ENCODE data around the gene POLE. TPM values are rescaled to one million over a fixed set of nuclear protein-coding genes. Genes with fewer than 3 reads are reported as not detected.

POLE gene
- total RNA-seq, 1 experiment from 2014 or later = 96.1 TPM

GRCh38 chr12:132689227-132689626 lies 2.1 kb upstream of the POLE start:
- no peak overlapping the region for H2AFZ ChIP-seq (ENCODE audit: low read length)
- peak overlapping the region; percentile 23; the same call in 1 of the 2 replicates for H3K4me3 ChIP-seq (ENCODE audit: low read length)
- H3K79me2 ChIP-seq (ENCODE audit: low read length) = peaks cover 21% of the 10 kb centered on the region
- H3K4me1 ChIP-seq (ENCODE audit: insufficient read depth, low read length) = peaks cover 16% of the 10 kb centered on the region
- no peak for DNase-seq
- H3F3A ChIP-seq (ENCODE audit: low read length, unreplicated experiment) = no peaks in the 10 kb centered on the region
- peak overlapping the region; percentile 51; the same call in 1 of the 2 replicates for H3K4me2 ChIP-seq (ENCODE audit: low read length)
- peaks cover 11% of the 10 kb centered on the region; the same call in 1 of the 2 replicates for H3K36me3 ChIP-seq (ENCODE audit: low read depth, low read length)
- no peak for ATAC-seq
- H3K9ac ChIP-seq (ENCODE audit: low read length) = no peak overlapping the region
- H3K9me2 ChIP-seq (replicated peaks; ENCODE audit: low read length) = no peaks in the 10 kb centered on the region
- POLR2A ChIA-PET (ENCODE audit: unreplicated experiment) = interaction anchor here (0.6 kb wide), 1 partner anchor 12 kb away, joined by 3 read pairs; no protein-coding TSS in a partner anchor
- peaks cover 11% of the 10 kb centered on the region; the same call in 1 of the 2 replicates for H4K20me1 ChIP-seq (ENCODE audit: low read length)
- CTCF ChIA-PET = no interaction called here
- H3K27me3 ChIP-seq (ENCODE audit: low read length) = no peaks in the 10 kb centered on the region
- intact Hi-C loops (cut with micrococcal nuclease) = loop anchor here (5.0 kb wide), 1 partner anchor 73 kb away; the partner anchor contains the start of gene ANKLE2
- TF ChIP-seq, protein P1, sequence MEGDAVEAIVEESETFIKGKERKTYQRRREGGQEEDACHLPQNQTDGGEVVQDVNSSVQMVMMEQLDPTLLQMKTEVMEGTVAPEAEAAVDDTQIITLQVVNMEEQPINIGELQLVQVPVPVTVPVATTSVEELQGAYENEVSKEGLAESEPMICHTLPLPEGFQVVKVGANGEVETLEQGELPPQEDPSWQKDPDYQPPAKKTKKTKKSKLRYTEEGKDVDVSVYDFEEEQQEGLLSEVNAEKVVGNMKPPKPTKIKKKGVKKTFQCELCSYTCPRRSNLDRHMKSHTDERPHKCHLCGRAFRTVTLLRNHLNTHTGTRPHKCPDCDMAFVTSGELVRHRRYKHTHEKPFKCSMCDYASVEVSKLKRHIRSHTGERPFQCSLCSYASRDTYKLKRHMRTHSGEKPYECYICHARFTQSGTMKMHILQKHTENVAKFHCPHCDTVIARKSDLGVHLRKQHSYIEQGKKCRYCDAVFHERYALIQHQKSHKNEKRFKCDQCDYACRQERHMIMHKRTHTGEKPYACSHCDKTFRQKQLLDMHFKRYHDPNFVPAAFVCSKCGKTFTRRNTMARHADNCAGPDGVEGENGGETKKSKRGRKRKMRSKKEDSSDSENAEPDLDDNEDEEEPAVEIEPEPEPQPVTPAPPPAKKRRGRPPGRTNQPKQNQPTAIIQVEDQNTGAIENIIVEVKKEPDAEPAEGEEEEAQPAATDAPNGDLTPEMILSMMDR (conservative IDR thresholded peaks at IDR 0.05; ENCODE audit: low read depth, low read length) = no peak
- TF ChIP-seq EZH2phosphoT487 (IDR thresholded peaks at IDR 0.05; ENCODE audit: borderline replicate concordance, low read length) (no peak), EZH2 (IDR thresholded peaks at IDR 0.05; ENCODE audit: low read length, unreplicated experiment) (no peak)
- H3K27ac ChIP-seq (ENCODE audit: low read length) = no peak overlapping the region
- H3K9me3 ChIP-seq (ENCODE audit: low read length) = no peaks in the 10 kb centered on the region
- no TSS peak for BruUV-seq (replicated peaks)

DNA sequence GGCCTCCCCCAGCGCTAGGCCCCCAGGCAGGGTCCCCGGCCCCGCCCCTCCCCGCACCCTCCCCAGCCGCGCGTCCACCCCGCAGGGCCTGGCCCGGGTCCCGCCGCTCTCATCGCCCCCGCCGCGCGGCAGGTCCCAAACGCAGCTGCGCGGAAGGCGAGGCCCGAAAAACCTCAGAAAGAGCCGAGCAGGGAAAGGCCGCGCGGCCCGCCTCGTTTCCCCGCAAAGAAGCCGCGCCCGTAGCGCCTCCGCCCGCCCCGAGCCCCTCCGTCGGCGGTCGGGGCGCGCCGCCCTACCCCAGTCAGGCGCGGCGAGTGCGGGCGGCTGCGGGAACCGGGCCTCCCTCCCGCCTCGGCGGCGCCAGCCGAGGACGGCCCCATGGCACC lies 324 bp downstream of the POLE start:
- peaks cover 16% of the 10 kb centered on the region; the same call in 1 of the 2 replicates for H4K20me1 ChIP-seq (ENCODE audit: low read length)
- no peaks in the 10 kb centered on the region for H3K9me2 ChIP-seq (replicated peaks; ENCODE audit: low read length)
- no peaks in the 10 kb centered on the region for H3F3A ChIP-seq (ENCODE audit: low read length, unreplicated experiment)
- no peaks in the 10 kb centered on the region for H3K9me3 ChIP-seq (ENCODE audit: low read length)
- DNase-seq (no peak), ATAC-seq (peak; percentile 12)
- no TSS peak for BruUV-seq (replicated peaks)
- peak overlapping the region; percentile 81 for H3K4me3 ChIP-seq (ENCODE audit: low read length)
- intact Hi-C loops (cut with micrococcal nuclease) = loop anchor here (5.0 kb wide), 1 partner anchor 75 kb away; the partner anchor contains the start of gene ANKLE2
- TF ChIP-seq EZH2 (IDR thresholded peaks at IDR 0.05; ENCODE audit: low read length, unreplicated experiment) = no peak
- TF ChIP-seq, protein P1 (conservative IDR thresholded peaks at IDR 0.05; ENCODE audit: low read depth, low read length) = no peak
- TF ChIP-seq EZH2phosphoT487 (IDR thresholded peaks at IDR 0.05; ENCODE audit: borderline replicate concordance, low read length) = no peak
- H3K4me1 ChIP-seq (ENCODE audit: insufficient read depth, low read length) = peaks cover 16% of the 10 kb centered on the region
- POLR2A ChIA-PET (ENCODE audit: unreplicated experiment) = no interaction called here
- CTCF ChIA-PET = no interaction called here
- H3K27ac ChIP-seq (ENCODE audit: low read length) = no peak overlapping the region
- H2AFZ ChIP-seq (ENCODE audit: low read length) = peak overlapping the region; percentile 71
- peak overlapping the region; percentile 88 for H3K4me2 ChIP-seq (ENCODE audit: low read length)
- no peaks in the 10 kb centered on the region for H3K27me3 ChIP-seq (ENCODE audit: low read length)
- peak overlapping the region; percentile 91 for H3K9ac ChIP-seq (ENCODE audit: low read length)
- H3K36me3 ChIP-seq (ENCODE audit: low read depth, low read length) = peaks cover 11% of the 10 kb centered on the region; the same call in 1 of the 2 replicates
- H3K79me2 ChIP-seq (ENCODE audit: low read length) = peaks cover 36% of the 10 kb centered on the region

GRCh38 chr12:132685400-132685799 lies 1.7 kb downstream of the POLE start:
- H3K9me2 ChIP-seq (replicated peaks; ENCODE audit: low read length) = no peaks in the 10 kb centered on the region
- DNase-seq (no peak), ATAC-seq (no peak)
- TF ChIP-seq EZH2 (IDR thresholded peaks at IDR 0.05; ENCODE audit: low read length, unreplicated experiment) = no peak
- no peak for TF ChIP-seq EZH2phosphoT487 (IDR thresholded peaks at IDR 0.05; ENCODE audit: borderline replicate concordance, low read length)
- TF ChIP-seq, protein P1 (conservative IDR thresholded peaks at IDR 0.05; ENCODE audit: low read depth, low read length) = no peak
- TSS peak; percentile 79 for BruUV-seq (replicated peaks)
- peak overlapping the region; percentile 88; the same call in 1 of the 2 replicates for H3K4me2 ChIP-seq (ENCODE audit: low read length)
- H3K4me3 ChIP-seq (ENCODE audit: low read length) = peak overlapping the region; percentile 81; the same call in 1 of the 2 replicates
- peaks cover 9% of the 10 kb centered on the region; the same call in 1 of the 2 replicates for H3K36me3 ChIP-seq (ENCODE audit: low read depth, low read length)
- peaks cover 16% of the 10 kb centered on the region; the same call in 1 of the 2 replicates for H4K20me1 ChIP-seq (ENCODE audit: low read length)
- peaks cover 50% of the 10 kb centered on the region for H3K79me2 ChIP-seq (ENCODE audit: low read length)
- no peak overlapping the region for H2AFZ ChIP-seq (ENCODE audit: low read length)
- ChIA-PET CTCF (no interaction called here), POLR2A (ENCODE audit: unreplicated experiment) (no interaction called here)
- no peaks in the 10 kb centered on the region for H3K9me3 ChIP-seq (ENCODE audit: low read length)
- no peak overlapping the region for H3K27ac ChIP-seq (ENCODE audit: low read length)
- H3K4me1 ChIP-seq (ENCODE audit: insufficient read depth, low read length) = peaks cover 16% of the 10 kb centered on the region
- no peak overlapping the region for H3K9ac ChIP-seq (ENCODE audit: low read length)
- no peaks in the 10 kb centered on the region for H3F3A ChIP-seq (ENCODE audit: low read length, unreplicated experiment)
- intact Hi-C loops (cut with micrococcal nuclease) = loop anchor here (5.0 kb wide), 1 partner anchor 77 kb away; the partner anchor contains the start of gene ANKLE2
- no peaks in the 10 kb centered on the region for H3K27me3 ChIP-seq (ENCODE audit: low read length)
